DMS153 treated with DMSO at 0.1 percent for 48 hours (cell line): Measurements from ENCODE around the gene IRAK1.
"Not testable (repeated sequence)": the region's sequence is repeated elsewhere in the genome, so short reads cannot be mapped to it uniquely, and the experiment has no call there.

Experiments
- DNase-seq: peaks from one replicate; lab custom pipeline; 2025; ENCODE audit not compliant: unreplicated experiment; lab: John Stamatoyannopoulos, UW

The IRAK1 gene

GRCh38 chrX:154002215-154002719 is 17.4 kb downstream of the IRAK1 start:
- DNase-seq = no peak

- no peak for DNase-seq
Observed at GRCh38 chrX:154000051-154000450, 19.7 kb downstream of the IRAK1 start.

GRCh38 chrX:153999359-154000037 is 20.2 kb downstream of the IRAK1 start:
- no peak for DNase-seq

GRCh38 chrX:153995504-153995903 is 24.2 kb downstream of the IRAK1 start:
- no peak for DNase-seq

GRCh38 chrX:153994398-153994797 is 25.3 kb downstream of the IRAK1 start:
- not testable (repeated sequence) for DNase-seq

GRCh38 chrX:153993978-153994377 is 25.7 kb downstream of the IRAK1 start:
- no peak for DNase-seq

GRCh38 chrX:153993079-153993478 is 26.6 kb downstream of the IRAK1 start:
- no peak for DNase-seq

GRCh38 chrX:153992180-153992579 is 27.5 kb downstream of the IRAK1 start:
- no peak for DNase-seq

- no peak for DNase-seq
Observed at GRCh38 chrX:153991013-153991580, 28.6 kb downstream of the IRAK1 start.

GRCh38 chrX:153989973-153990655 is 29.6 kb downstream of the IRAK1 start:
- no peak for DNase-seq

- no peak for DNase-seq
Observed at GRCh38 chrX:153988493-153988892, 31.2 kb downstream of the IRAK1 start.

- DNase-seq = no peak
Observed at GRCh38 chrX:153984351-153985178, 35.1 kb downstream of the IRAK1 start.

- DNase-seq = no peak
Observed at GRCh38 chrX:153983321-153983801, 36.3 kb downstream of the IRAK1 start.

GRCh38 chrX:153981771-153982533 is 37.8 kb downstream of the IRAK1 start:
- no peak for DNase-seq

GRCh38 chrX:153981231-153981630 is 38.5 kb downstream of the IRAK1 start:
- no peak for DNase-seq

- DNase-seq = not testable (repeated sequence)
Observed at GRCh38 chrX:153980394-153980793, 39.3 kb downstream of the IRAK1 start.

- DNase-seq = no peak
Observed at GRCh38 chrX:153974726-153975286, 44.9 kb downstream of the IRAK1 start.

GRCh38 chrX:153974003-153974725 is 45.5 kb downstream of the IRAK1 start:
- no peak for DNase-seq
